ENCODE data around the gene PLA2G4A. TPM values are rescaled to one million over a fixed set of nuclear protein-coding genes. Genes with fewer than 3 reads are reported as not detected.

Gene PLA2G4A
- total RNA-seq, 4 donors from 2014 or later, result 11.0 to 13.8 (median 11.6) TPM

DNA sequence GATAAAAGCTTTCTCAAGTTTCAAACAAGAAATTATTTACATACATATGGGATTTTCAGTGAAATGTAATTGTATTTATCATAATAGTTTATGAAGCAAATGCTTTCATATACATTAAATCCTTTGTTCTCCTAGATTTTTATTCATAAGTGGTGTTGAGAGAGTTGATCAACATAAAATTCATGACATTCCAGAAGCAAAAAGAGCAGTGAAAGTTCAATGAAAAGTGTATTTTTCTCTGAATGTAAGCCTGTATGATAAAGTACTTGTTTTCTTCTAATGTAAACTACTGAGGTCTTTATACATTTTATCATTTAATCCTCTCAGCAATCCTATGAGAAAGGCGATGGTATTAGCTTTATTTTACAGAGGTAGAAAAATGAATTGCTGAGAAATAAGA, 146.5 kb downstream of the PLA2G4A start:
- H3K4me3 ChIP-seq, result no peak overlapping the region
- H3K4me1 ChIP-seq, result peaks cover 4% of the 10 kb centered on the region
- no peak overlapping the region for H3K27ac ChIP-seq
- no peak for DNase-seq (ENCODE audit: low spot score in 2 of 2)
- no peaks in the 10 kb centered on the region for H3K36me3 ChIP-seq
- H3K27me3 ChIP-seq, result no peaks in the 10 kb centered on the region
- H3K9me3 ChIP-seq, result no peaks in the 10 kb centered on the region
- WGBS, result 74% methylated on average over 1 of the region's 1 CpG
- TF ChIP-seq, protein P1, sequence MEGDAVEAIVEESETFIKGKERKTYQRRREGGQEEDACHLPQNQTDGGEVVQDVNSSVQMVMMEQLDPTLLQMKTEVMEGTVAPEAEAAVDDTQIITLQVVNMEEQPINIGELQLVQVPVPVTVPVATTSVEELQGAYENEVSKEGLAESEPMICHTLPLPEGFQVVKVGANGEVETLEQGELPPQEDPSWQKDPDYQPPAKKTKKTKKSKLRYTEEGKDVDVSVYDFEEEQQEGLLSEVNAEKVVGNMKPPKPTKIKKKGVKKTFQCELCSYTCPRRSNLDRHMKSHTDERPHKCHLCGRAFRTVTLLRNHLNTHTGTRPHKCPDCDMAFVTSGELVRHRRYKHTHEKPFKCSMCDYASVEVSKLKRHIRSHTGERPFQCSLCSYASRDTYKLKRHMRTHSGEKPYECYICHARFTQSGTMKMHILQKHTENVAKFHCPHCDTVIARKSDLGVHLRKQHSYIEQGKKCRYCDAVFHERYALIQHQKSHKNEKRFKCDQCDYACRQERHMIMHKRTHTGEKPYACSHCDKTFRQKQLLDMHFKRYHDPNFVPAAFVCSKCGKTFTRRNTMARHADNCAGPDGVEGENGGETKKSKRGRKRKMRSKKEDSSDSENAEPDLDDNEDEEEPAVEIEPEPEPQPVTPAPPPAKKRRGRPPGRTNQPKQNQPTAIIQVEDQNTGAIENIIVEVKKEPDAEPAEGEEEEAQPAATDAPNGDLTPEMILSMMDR (IDR thresholded peaks at IDR 0.05), result no peak
- TF ChIP-seq EP300 (IDR thresholded peaks at IDR 0.05), result no peak
- no peak for TF ChIP-seq POLR2AphosphoS5 (IDR thresholded peaks at IDR 0.05)
- no peak for TF ChIP-seq POLR2A (IDR thresholded peaks at IDR 0.05)

DNA sequence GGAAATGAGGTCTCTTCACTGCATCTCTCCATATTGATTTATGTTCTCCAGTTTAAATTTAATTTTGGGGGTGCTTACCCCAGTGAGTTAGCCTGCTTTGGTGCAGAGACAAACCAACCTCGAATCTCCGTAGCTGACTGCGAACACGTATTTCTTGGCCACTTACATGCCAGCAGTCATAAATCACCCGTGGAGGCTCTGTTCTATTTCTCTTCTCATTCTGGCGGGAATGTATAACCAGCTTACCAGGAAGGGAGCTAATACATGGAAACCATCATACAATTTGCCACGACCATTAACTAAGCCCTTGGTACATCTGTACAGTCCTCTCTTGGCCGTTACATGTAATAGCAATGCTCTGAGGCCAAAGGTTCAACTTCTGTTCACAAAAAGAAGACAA, 148.0 kb downstream of the PLA2G4A start:
- Histone ChIP-seq H3K4me1 (peaks cover 4% of the 10 kb centered on the region), H3K9me3 (no peaks in the 10 kb centered on the region), H3K36me3 (no peaks in the 10 kb centered on the region), H3K27me3 (no peaks in the 10 kb centered on the region), H3K27ac (no peak overlapping the region), H3K4me3 (no peak overlapping the region)
- TF ChIP-seq POLR2A (IDR thresholded peaks at IDR 0.05) (no peak), POLR2AphosphoS5 (IDR thresholded peaks at IDR 0.05) (no peak), EP300 (IDR thresholded peaks at IDR 0.05) (no peak)
- TF ChIP-seq, protein P1 (IDR thresholded peaks at IDR 0.05), result no peak
- WGBS, result 68% methylated on average over 8 of the region's 8 CpGs
- no peak for DNase-seq (ENCODE audit: low spot score in 2 of 2)

DNA sequence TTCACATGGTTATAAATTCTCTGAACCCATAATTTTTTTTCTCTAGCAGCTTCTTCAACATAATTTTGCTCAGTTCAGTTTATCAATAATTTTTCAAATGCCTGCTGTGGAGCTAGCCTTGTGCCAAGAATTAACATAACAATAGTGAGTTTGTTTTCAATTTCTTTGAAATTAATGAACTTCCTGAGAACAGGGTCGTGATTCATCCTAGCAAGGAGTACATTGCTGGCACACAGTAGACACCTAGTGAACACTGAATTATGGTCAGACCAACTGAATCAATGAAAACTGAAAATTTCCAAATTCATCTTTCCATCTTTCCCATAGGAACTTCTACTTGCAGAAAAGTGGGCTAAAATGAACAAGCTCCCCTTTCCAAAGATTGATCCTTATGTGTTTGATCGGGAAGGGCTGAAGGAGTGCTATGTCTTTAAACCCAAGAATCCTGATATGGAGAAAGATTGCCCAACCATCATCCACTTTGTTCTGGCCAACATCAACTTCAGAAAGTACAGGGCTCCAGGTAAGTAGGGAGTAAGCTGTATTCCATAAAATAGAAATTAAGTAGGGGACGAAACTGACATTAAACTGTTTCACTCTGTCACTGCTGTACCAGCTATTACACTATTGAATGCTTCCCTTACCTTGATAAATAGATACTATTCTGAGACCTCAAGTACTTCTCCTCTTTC, 148.7 kb downstream of the PLA2G4A start:
- 76% methylated on average over 3 of the region's 3 CpGs for WGBS
- Histone ChIP-seq H3K27me3 (no peaks in the 10 kb centered on the region), H3K4me3 (no peak overlapping the region), H3K4me1 (peaks cover 6% of the 10 kb centered on the region), H3K36me3 (no peaks in the 10 kb centered on the region), H3K9me3 (no peaks in the 10 kb centered on the region), H3K27ac (no peak overlapping the region)
- TF ChIP-seq POLR2AphosphoS5 (IDR thresholded peaks at IDR 0.05) (no peak), EP300 (IDR thresholded peaks at IDR 0.05) (no peak), POLR2A (IDR thresholded peaks at IDR 0.05) (no peak)
- TF ChIP-seq, protein P1 (IDR thresholded peaks at IDR 0.05), result no peak
- DNase-seq (ENCODE audit: low spot score in 2 of 2), result no peak

DNA sequence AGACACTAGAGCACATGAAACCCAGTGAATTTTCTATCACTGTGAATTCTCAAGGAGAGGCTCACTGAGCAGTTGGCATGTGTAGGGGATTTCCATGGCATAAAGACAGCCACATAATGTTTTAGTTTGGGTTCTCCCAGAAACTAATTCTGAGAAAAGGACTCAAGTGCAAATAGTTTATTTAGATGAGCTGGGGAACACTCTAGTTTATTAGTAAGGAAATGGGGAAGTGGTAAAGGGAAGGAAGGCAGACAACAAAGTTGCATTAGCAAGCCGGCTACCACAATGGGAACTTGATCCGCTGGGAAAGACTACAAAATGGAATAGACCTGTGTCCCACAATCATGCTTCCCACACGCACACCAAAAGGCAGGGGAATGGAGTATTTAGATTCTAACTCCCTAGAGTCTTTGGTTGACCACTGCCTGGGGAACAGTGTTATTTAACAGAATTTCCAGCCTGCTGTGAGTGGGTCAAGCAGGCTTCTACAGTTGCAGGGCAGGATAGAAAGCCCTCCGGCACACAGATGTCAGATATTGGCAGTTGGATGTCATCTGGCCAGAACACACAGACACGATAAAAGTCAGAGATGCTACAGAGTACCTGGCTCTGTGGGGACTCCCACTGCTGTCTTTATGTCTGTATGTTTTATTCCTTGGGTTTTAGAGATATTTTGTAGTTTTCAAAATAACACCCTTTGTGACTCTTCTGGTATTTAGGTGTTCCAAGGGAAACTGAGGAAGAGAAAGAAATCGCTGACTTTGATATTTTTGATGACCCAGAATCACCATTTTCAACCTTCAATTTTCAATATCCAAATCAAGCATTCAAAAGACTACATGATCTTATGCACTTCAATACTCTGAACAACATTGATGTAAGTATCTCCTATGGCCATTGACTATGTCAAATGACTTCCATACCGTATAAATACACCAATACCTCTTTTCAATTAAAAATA, 150.1 kb downstream of the PLA2G4A start:
- no peak for DNase-seq (ENCODE audit: low spot score in 2 of 2)
- Histone ChIP-seq H3K4me1 (peaks cover 8% of the 10 kb centered on the region), H3K27ac (no peak overlapping the region), H3K4me3 (no peak overlapping the region), H3K36me3 (no peaks in the 10 kb centered on the region), H3K9me3 (no peaks in the 10 kb centered on the region), H3K27me3 (no peaks in the 10 kb centered on the region)
- TF ChIP-seq, protein P1 (IDR thresholded peaks at IDR 0.05), result no peak
- TF ChIP-seq POLR2A (IDR thresholded peaks at IDR 0.05) (no peak), POLR2AphosphoS5 (IDR thresholded peaks at IDR 0.05) (no peak), EP300 (IDR thresholded peaks at IDR 0.05) (no peak)
- 67% methylated on average over 7 of the region's 7 CpGs for WGBS

DNA sequence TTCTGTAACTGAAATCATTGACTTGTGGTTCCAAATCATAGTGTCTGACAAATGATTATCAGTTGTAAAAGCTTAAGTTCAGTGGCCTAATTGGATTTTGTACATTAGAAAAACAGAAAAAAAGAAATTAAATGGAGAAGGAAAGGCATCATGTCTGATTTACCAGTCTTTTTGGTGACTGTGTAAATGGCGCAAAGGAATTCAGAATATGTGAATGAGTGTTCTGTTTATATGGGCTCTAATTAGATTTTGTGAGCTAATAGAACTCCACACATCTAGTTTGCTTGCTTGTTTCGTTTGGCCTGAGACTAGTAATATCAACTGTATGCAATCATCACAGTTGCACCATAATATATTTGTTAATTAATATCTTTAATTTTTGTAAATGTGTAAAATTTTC, 151.7 kb downstream of the PLA2G4A start:
- TF ChIP-seq, protein P1 (IDR thresholded peaks at IDR 0.05), result no peak
- no peak for TF ChIP-seq POLR2A (IDR thresholded peaks at IDR 0.05)
- WGBS, result 89% methylated on average over 2 of the region's 2 CpGs
- H3K4me1 ChIP-seq, result peaks cover 5% of the 10 kb centered on the region
- no peaks in the 10 kb centered on the region for H3K9me3 ChIP-seq
- DNase-seq (ENCODE audit: low spot score in 2 of 2), result no peak
- no peaks in the 10 kb centered on the region for H3K36me3 ChIP-seq
- H3K27ac ChIP-seq, result no peak overlapping the region
- H3K4me3 ChIP-seq, result no peak overlapping the region
- no peaks in the 10 kb centered on the region for H3K27me3 ChIP-seq

Measured in suprapubic skin (tissue), 4 donors.